Measurements from ENCODE around the gene FABP2.

GRCh38 chr4:119328695-119329094, 6.8 kb upstream of the FABP2 start:
- TF ChIP-seq CTCF (conservative IDR thresholded peaks at IDR 0.05; ENCODE audit: low read depth in 2 of 2) (no peak), POLR2AphosphoS5 (IDR thresholded peaks at IDR 0.05; ENCODE audit: low read depth) (no peak)
